ENCODE data around the gene MSRB1. TPM values are rescaled to one million over a fixed set of nuclear protein-coding genes. Genes with fewer than 3 reads are reported as not detected.

The MSRB1 gene
- total and polyA plus RNA-seq, 10 donors = 31.1 to 114 (median 57.2) TPM

DNA sequence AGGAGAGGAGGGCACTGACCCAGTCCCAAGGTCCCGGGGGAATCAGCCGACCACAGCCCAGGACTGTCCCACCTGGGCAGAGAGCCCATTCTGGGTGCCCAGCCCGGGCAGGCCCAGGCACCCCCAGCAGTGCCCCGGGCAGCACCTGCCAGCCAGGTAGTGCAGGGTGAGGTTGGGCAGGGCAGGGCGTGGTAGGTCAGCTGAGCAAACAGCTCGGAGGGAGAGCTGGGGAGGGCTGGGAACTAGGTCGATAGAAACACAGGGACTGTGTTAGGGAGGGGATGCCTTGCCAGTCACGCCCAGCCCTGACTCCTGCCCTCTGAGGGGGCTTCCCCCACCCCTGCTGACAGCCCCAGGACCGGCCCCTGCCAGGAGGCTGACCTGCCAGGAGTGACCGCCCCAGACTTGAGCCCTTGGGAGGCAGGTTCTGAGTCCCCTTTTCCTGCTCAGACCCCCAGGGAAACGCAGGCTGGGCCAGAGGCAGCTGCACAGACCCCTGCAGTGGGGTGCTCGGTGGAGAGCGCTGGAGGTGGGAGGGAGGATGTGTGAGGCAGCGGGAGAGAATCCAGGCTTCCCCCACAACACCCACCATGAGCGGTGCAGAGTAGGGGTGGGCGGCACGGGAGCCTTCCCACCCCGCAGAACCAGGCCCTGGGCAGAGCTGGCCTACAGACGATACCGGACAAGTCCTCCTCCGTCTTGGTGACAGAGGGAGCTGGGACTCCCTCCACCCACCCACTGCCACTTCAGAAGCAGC, 29.5 kb downstream of the MSRB1 start:
- 55 to 69% (median 57%) methylated on average over 8 to 21 of the region's 21 CpGs for WGBS, 5 donors
- Histone ChIP-seq H3K36me3 (no peaks in the 10 kb centered on the region), H3K27ac (no peak overlapping the region), H3K9me3 (no peaks in the 10 kb centered on the region), H3K27me3 (replicated peaks in 1 of 7) (peaks cover 5 to 82% (median 31%) of the 10 kb centered on the region in 7 donors), H3K4me1 (peaks cover 0 to 18% (median 8%) of the 10 kb centered on the region in 6 donors), H3K4me3 (no peak overlapping the region)
- TF ChIP-seq CTCF (IDR thresholded peaks at IDR 0.05 in 8 of 11, conservative IDR thresholded peaks at IDR 0.05 in 3 of 11) (no peak), POLR2A (IDR thresholded peaks at IDR 0.05) (no peak), POLR2AphosphoS5 (IDR thresholded peaks at IDR 0.05) (no peak)
- intact Hi-C loops (cut with DNase I; ENCODE audit: low total_unique reads) = no loop called here
- no peak for DNase-seq

DNA sequence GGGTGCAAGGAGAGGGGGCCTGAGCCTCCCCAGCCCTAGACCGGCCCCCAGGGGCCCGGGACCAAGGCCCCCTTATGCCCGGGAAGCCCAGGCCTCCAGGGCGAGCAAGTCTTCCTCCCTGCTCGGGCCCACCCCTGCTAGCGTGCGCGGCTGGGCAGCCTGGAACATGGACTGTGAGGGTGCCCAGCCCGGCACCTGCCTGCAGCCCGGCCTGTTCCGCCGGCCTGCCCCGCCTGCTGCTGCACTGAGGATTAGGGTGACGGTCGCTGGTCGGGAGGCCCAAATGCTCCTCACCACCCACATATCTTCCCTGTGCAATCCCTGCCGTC, 30.8 kb downstream of the MSRB1 start:
- no peak for DNase-seq
- intact Hi-C loops (cut with DNase I; ENCODE audit: low total_unique reads) = no loop called here
- TF ChIP-seq POLR2AphosphoS5 (IDR thresholded peaks at IDR 0.05) (no peak), CTCF (IDR thresholded peaks at IDR 0.05 in 8 of 11, conservative IDR thresholded peaks at IDR 0.05 in 3 of 11) (no peak), POLR2A (IDR thresholded peaks at IDR 0.05) (no peak)
- Histone ChIP-seq H3K4me1 (peaks cover 0 to 9% (median under 1%) of the 10 kb centered on the region in 6 donors), H3K4me3 (no peak overlapping the region), H3K36me3 (no peaks in the 10 kb centered on the region), H3K27me3 (replicated peaks in 1 of 7) (peaks cover 0 to 82% (median 32%) of the 10 kb centered on the region in 7 donors), H3K27ac (no peak overlapping the region), H3K9me3 (no peaks in the 10 kb centered on the region)
- WGBS, 5 donors = 76 to 94% (median 88%) methylated on average over 8 to 17 of the region's 17 CpGs

- WGBS, 5 donors = 84 to 90% (median 87%) methylated on average over 51 to 59 of the region's 59 CpGs
Observed at GRCh38 chr16:1911467-1912214, 31.4 kb downstream of the MSRB1 start.

More at GRCh38 chr16:1911467-1912214, 31.4 kb downstream of the MSRB1 start:
- Histone ChIP-seq H3K9me3 (no peaks in the 10 kb centered on the region), H3K27me3 (replicated peaks in 1 of 7) (peaks cover 0 to 82% (median 27%) of the 10 kb centered on the region in 7 donors), H3K36me3 (no peaks in the 10 kb centered on the region), H3K4me3 (no peak overlapping the region), H3K4me1 (peaks cover 0 to 9% (median 0%) of the 10 kb centered on the region in 6 donors), H3K27ac (no peak overlapping the region)
- no peak for DNase-seq
- intact Hi-C loops (cut with DNase I; ENCODE audit: low total_unique reads) = no loop called here
- TF ChIP-seq CTCF (IDR thresholded peaks at IDR 0.05 in 8 of 11, conservative IDR thresholded peaks at IDR 0.05 in 3 of 11) (no peak), POLR2AphosphoS5 (IDR thresholded peaks at IDR 0.05) (no peak), POLR2A (IDR thresholded peaks at IDR 0.05) (no peak)

Data from spleen (tissue), 11 donors.